Bone marrow (tissue), 2 donors: ENCODE measurements around the gene ZC3H18.

Experiments
- DNase-seq, 2 donors: peaks; one replicate each; lab custom pipeline; 2025; lab: John Stamatoyannopoulos, UW

Gene ZC3H18

GRCh38 chr16:88681084-88681680 lies 111.0 kb downstream of the ZC3H18 start:
- no peak for DNase-seq
